PC-3 (cell line): ENCODE data around the gene KLHL7.

Experiments
- EZH2 ChIP-seq: fragments of 300-600 bp; sonication (generic); IDR thresholded peaks from one replicate; pipeline ENCODE4 v1.6.1; 2017; ENCODE audit warnings: antibody characterized with exemption, mild to moderate bottlenecking, low read length; ENCODE audit not compliant: unreplicated experiment
- EZH2phosphoT487 ChIP-seq: fragments of 300-600 bp; sonication (generic); IDR thresholded peaks from 2 replicates; pipeline ENCODE4 v1.6.1; 2018; ENCODE audit warnings: mild to moderate bottlenecking, antibody characterized with exemption, low read length, borderline replicate concordance
- TF ChIP-seq, protein P1 (sequence below): fragments of 300-600 bp; sonication (generic); conservative IDR thresholded peaks from 2 replicates; pipeline ENCODE4 v1.5.1; 2017; ENCODE audit warnings: antibody characterized with exemption, low read depth, mild to moderate bottlenecking, low read length

DNA sequence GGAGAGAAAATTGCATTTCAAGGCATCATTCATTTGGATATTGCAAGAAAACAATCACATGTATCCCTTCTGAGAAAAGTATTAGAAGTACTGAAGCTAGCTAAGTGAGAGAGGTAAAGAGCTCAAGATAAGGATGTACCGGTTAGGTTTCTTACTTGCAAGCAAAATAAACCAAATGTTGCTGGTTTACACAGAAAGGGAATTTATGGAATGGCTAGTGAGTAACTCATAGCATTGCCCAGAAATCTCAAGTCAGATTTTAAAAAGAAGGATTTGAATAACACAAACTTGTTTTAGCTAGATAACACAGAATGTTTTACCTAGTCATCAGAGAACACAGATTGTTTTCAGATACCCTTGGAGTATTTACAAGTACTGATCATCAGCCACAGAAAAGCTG, 30.6 kb downstream of the KLHL7 start:
- TF ChIP-seq EZH2phosphoT487, result no peak
- TF ChIP-seq EZH2, result no peak
- TF ChIP-seq, protein P1, sequence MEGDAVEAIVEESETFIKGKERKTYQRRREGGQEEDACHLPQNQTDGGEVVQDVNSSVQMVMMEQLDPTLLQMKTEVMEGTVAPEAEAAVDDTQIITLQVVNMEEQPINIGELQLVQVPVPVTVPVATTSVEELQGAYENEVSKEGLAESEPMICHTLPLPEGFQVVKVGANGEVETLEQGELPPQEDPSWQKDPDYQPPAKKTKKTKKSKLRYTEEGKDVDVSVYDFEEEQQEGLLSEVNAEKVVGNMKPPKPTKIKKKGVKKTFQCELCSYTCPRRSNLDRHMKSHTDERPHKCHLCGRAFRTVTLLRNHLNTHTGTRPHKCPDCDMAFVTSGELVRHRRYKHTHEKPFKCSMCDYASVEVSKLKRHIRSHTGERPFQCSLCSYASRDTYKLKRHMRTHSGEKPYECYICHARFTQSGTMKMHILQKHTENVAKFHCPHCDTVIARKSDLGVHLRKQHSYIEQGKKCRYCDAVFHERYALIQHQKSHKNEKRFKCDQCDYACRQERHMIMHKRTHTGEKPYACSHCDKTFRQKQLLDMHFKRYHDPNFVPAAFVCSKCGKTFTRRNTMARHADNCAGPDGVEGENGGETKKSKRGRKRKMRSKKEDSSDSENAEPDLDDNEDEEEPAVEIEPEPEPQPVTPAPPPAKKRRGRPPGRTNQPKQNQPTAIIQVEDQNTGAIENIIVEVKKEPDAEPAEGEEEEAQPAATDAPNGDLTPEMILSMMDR, result no peak
